Measurements from ENCODE around the gene ALB. TPM values are rescaled to one million over a fixed set of nuclear protein-coding genes. Genes with fewer than 3 reads are reported as not detected.

Gene ALB
- polyA plus RNA-seq, 1 donor from 2014 or later: not detected

DNA sequence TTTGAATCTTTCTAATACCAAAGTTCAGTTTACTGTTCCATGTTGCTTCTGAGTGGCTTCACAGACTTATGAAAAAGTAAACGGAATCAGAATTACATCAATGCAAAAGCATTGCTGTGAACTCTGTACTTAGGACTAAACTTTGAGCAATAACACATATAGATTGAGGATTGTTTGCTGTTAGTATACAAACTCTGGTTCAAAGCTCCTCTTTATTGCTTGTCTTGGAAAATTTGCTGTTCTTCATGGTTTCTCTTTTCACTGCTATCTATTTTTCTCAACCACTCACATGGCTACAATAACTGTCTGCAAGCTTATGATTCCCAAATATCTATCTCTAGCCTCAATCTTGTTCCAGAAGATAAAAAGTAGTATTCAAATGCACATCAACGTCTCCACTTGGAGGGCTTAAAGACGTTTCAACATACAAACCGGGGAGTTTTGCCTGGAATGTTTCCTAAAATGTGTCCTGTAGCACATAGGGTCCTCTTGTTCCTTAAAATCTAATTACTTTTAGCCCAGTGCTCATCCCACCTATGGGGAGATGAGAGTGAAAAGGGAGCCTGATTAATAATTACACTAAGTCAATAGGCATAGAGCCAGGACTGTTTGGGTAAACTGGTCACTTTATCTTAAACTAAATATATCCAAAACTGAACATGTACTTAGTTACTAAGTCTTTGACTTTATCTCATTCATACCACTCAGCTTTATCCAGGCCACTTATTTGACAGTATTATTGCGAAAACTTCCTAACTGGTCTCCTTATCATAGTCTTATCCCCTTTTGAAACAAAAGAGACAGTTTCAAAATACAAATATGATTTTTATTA is 28.3 kb downstream of the ALB start:
- Mint-ChIP-seq H3K27ac (no peak overlapping the region), H3K27me3 (no peaks in the 10 kb centered on the region), H3K9me3 (no peaks in the 10 kb centered on the region), H3K4me1 (no peaks in the 10 kb centered on the region), H3K4me3 (no peak overlapping the region), H3K36me3 (no peaks in the 10 kb centered on the region)

DNA sequence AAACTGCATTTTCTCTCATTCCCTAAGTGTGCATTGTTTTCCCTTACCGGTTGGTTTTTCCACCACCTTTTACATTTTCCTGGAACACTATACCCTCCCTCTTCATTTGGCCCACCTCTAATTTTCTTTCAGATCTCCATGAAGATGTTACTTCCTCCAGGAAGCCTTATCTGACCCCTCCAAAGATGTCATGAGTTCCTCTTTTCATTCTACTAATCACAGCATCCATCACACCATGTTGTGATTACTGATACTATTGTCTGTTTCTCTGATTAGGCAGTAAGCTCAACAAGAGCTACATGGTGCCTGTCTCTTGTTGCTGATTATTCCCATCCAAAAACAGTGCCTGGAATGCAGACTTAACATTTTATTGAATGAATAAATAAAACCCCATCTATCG is 29.1 kb downstream of the ALB start:
- H3K27ac Mint-ChIP-seq: no peak overlapping the region
- no peak overlapping the region for H3K4me3 Mint-ChIP-seq
- no peaks in the 10 kb centered on the region for H3K27me3 Mint-ChIP-seq
- no peaks in the 10 kb centered on the region for H3K36me3 Mint-ChIP-seq
- no peaks in the 10 kb centered on the region for H3K4me1 Mint-ChIP-seq
- no peaks in the 10 kb centered on the region for H3K9me3 Mint-ChIP-seq

DNA sequence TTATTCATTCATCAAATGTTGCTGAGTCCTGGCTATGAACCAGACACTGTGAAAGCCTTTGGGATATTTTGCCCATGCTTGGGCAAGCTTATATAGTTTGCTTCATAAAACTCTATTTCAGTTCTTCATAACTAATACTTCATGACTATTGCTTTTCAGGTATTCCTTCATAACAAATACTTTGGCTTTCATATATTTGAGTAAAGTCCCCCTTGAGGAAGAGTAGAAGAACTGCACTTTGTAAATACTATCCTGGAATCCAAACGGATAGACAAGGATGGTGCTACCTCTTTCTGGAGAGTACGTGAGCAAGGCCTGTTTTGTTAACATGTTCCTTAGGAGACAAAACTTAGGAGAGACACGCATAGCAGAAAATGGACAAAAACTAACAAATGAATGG is 30.2 kb downstream of the ALB start:
- Mint-ChIP-seq H3K27ac (no peak overlapping the region), H3K9me3 (no peaks in the 10 kb centered on the region), H3K27me3 (no peaks in the 10 kb centered on the region), H3K36me3 (no peaks in the 10 kb centered on the region), H3K4me3 (no peak overlapping the region), H3K4me1 (no peaks in the 10 kb centered on the region)

DNA sequence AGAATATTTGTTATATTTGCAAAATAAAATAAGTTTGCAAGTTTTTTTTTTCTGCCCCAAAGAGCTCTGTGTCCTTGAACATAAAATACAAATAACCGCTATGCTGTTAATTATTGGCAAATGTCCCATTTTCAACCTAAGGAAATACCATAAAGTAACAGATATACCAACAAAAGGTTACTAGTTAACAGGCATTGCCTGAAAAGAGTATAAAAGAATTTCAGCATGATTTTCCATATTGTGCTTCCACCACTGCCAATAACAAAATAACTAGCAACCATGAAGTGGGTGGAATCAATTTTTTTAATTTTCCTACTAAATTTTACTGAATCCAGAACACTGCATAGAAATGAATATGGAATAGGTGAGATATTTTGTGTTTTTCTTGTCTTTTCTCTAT is 31.9 kb downstream of the ALB start, which contains the start of gene AFP:
TSS of gene AFP (plus strand) at position 238 of the 400 bp plus-strand sequence. CDS start at position 280, 42 bp downstream.
- Mint-ChIP-seq H3K9me3 (peaks cover 0 to 2% (median 0%) of the 10 kb centered on the region in 3 donors), H3K36me3 (no peaks in the 10 kb centered on the region), H3K4me3 (no peak within 1 kb of the TSS), H3K27me3 (no peaks in the 10 kb centered on the region), H3K27ac (no peak within 1 kb of the TSS), H3K4me1 (no peaks in the 10 kb centered on the region)

DNA sequence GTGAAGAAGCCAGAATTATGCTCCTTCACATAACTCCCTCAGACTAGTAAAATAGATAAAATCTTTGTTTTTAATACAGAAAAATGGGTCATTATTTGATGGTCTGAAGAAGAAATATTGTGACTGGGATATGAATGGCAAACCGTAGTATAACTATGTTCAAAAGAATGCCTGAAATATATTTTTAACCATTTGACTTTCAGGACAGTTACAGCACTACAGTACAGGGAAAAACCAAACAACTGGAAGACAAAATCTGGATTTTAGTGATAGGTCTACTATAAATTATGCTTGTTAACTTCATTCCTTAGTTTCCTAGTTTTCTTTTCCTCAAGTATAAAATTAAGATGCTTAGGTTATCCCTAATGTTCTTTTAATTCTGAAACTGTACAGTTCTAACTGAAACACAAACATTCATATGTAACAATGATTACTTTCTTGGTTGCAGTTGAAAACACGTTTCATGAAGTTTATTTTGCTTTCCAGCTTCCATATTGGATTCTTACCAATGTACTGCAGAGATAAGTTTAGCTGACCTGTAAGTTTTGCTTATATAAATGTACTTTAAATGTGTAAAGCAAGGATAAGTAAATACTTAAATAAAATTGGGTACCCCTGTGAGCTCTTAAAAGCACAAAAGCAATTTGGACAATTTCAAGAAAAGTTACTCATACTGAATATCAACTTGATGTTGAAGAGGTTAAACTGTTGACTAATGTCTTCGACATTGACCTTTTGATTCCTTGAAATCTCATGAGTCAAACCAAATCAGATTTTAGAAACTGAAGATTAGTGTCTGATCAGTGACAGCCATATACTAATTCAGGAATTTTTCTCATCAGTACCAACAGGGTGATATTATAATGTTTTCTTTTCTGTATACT is 32.8 kb downstream of the ALB start:
- Mint-ChIP-seq H3K4me1 (no peaks in the 10 kb centered on the region), H3K9me3 (peaks cover 0 to 2% (median 2%) of the 10 kb centered on the region in 3 donors), H3K36me3 (no peaks in the 10 kb centered on the region), H3K4me3 (no peak overlapping the region), H3K27ac (no peak overlapping the region), H3K27me3 (peaks cover 3% of the 10 kb centered on the region)

DNA sequence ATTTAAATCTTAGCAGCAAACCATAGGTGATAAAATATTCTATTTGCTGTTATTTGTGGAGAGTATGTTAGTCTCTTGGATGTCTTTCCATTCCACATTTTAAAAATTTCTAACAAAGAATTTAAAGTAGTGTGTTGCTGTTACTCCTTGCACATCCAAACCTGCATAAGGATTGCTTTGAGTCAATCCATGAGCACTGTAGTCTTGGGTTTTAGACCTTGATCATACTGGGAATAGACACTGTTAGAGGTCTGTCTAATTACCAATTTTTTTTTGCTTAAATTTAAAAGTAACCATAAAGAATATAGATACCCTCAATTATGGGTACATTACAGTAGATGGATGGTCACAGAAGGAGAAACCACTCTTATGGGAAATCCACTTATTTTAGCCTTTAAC is 33.5 kb downstream of the ALB start:
- H3K36me3 Mint-ChIP-seq: peaks cover 1% of the 10 kb centered on the region
- peaks cover 0 to 2% (median 2%) of the 10 kb centered on the region in 3 donors for H3K9me3 Mint-ChIP-seq
- no peak overlapping the region for H3K27ac Mint-ChIP-seq
- peaks cover 3% of the 10 kb centered on the region for H3K27me3 Mint-ChIP-seq
- no peaks in the 10 kb centered on the region for H3K4me1 Mint-ChIP-seq
- no peak overlapping the region for H3K4me3 Mint-ChIP-seq

DNA sequence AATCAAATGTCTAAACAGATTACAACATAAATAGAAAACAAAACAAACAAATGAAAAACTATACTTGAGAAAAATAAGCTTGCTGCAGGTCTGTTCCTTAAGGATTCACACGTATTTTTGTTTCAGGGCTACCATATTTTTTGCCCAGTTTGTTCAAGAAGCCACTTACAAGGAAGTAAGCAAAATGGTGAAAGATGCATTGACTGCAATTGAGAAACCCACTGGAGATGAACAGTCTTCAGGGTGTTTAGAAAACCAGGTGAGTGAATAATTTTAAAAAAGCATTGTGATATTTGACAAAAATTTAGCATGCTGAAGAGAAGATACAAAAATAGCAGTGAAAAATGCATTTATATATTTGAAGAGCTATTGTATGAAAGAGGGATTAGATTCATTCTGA is 34.0 kb downstream of the ALB start:
- H3K36me3 Mint-ChIP-seq: peaks cover 1% of the 10 kb centered on the region
- H3K4me3 Mint-ChIP-seq: no peak overlapping the region
- H3K27ac Mint-ChIP-seq: no peak overlapping the region
- H3K4me1 Mint-ChIP-seq: no peaks in the 10 kb centered on the region
- peaks cover 3% of the 10 kb centered on the region for H3K27me3 Mint-ChIP-seq
- peaks cover 0 to 2% (median 2%) of the 10 kb centered on the region in 3 donors for H3K9me3 Mint-ChIP-seq

DNA sequence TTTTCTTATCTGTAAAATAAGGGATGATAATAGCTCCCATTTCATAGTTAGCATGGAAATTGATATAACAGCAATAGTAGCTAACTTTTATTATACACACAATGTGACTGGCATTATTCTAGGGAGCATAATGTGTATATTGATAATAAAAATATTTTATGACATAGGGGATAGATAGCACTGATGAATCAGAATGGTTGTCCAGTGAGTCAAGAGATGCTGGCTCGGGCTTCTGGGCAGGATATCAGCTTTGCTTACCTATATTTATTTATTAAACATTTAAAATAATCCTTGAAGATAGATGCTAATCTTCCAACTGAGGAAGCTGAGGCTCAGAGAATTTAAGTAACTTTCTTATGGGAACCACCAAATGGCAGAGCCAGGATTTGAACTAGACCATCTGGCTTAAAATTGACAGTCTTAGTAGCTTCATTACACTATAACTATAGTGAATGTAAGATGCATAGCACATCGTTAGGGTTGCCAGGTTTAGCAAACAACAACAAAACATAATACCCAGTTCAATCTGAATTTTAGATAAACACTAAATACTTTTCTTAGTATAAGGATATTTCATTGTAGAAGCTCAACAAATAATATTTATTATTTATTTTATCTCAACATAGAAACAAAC is 34.6 kb downstream of the ALB start:
- Mint-ChIP-seq H3K4me3 (no peak overlapping the region), H3K27me3 (peaks cover 3% of the 10 kb centered on the region), H3K4me1 (no peaks in the 10 kb centered on the region), H3K9me3 (peaks cover 0 to 2% (median 2%) of the 10 kb centered on the region in 3 donors), H3K36me3 (peaks cover 1% of the 10 kb centered on the region), H3K27ac (no peak overlapping the region)

DNA sequence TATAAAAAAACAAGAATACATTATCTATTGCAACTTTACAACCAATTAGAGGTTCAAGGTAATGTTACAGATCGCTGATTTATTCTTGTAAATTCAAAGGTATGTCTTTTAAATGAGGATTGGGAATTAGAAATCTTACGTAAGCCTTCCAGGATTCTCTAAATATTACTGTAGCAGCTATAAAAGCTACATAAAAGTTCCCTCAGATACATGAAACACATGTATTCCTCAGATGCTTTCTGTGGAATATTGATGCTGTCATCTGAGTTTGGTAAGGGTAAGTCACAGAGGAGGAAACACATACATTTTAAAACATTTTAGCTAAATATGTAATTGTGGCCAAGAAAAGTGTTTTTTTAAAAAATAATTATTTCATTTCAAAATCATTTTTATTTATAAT is 35.4 kb downstream of the ALB start:
- H3K9me3 Mint-ChIP-seq: peaks cover 0 to 2% (median 2%) of the 10 kb centered on the region in 3 donors
- peaks cover 3% of the 10 kb centered on the region for H3K27me3 Mint-ChIP-seq
- H3K4me1 Mint-ChIP-seq: no peaks in the 10 kb centered on the region
- peaks cover 1% of the 10 kb centered on the region for H3K36me3 Mint-ChIP-seq
- no peak overlapping the region for H3K4me3 Mint-ChIP-seq
- H3K27ac Mint-ChIP-seq: no peak overlapping the region

DNA sequence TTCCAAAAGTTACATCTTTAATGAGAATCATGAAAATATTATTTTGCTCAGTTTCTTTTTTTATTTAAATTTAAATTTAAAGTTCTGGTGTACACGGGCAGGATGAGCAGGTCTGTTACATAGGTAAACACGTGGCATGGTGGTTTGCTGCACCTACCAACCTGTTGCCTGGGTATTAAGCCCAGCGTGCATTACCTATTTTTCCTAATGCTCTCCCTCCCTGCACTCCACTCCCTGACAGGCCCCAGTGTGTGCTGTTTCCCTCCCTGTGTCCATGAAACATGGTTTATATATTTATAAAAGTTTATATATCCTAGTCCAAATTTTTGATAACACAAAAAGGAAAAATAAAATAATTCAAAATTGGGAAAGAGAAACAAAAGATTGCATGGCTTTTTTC is 35.9 kb downstream of the ALB start:
- Mint-ChIP-seq H3K27ac (no peak overlapping the region), H3K27me3 (peaks cover 3% of the 10 kb centered on the region), H3K4me3 (no peak overlapping the region), H3K9me3 (peaks cover 0 to 2% (median 2%) of the 10 kb centered on the region in 3 donors), H3K4me1 (no peaks in the 10 kb centered on the region), H3K36me3 (peaks cover 1% of the 10 kb centered on the region)

DNA sequence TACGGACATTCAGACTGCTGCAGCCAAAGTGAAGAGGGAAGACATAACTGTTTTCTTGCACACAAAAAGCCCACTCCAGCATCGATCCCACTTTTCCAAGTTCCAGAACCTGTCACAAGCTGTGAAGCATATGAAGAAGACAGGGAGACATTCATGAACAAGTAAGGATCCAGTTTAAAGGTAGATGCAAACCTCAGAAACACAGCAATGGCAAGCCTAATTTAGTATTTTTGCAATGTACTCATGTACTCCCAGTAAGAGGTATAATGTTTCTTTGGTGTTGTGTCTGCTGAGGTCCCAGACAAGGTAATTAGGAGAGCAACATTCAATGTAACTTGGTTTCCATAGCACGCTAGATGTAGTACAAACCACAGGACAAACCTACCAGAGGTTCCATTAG is 36.6 kb downstream of the ALB start:
- Mint-ChIP-seq H3K27me3 (peaks cover 3% of the 10 kb centered on the region), H3K4me3 (no peak overlapping the region), H3K36me3 (peaks cover 1% of the 10 kb centered on the region), H3K4me1 (no peaks in the 10 kb centered on the region), H3K27ac (no peak overlapping the region), H3K9me3 (peaks cover 0 to 2% (median 2%) of the 10 kb centered on the region in 3 donors)

DNA sequence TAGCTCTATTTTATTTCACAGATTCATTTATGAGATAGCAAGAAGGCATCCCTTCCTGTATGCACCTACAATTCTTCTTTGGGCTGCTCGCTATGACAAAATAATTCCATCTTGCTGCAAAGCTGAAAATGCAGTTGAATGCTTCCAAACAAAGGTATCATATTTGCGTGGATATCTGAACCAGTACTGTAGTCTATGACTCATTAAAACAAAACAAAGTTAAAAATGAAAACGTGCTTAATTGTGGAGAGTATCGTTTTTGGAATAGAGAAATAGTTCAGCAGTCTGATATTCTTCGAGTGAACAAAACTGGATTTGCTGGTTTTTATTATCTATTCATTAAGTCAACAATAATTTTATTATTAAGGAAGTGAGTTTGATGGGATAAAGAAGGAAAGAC is 38.2 kb downstream of the ALB start:
- H3K27me3 Mint-ChIP-seq: peaks cover 3% of the 10 kb centered on the region
- H3K9me3 Mint-ChIP-seq: peaks cover 0 to 2% (median 2%) of the 10 kb centered on the region in 3 donors
- no peaks in the 10 kb centered on the region for H3K4me1 Mint-ChIP-seq
- H3K27ac Mint-ChIP-seq: no peak overlapping the region
- no peak overlapping the region for H3K4me3 Mint-ChIP-seq
- H3K36me3 Mint-ChIP-seq: peaks cover 1% of the 10 kb centered on the region

DNA sequence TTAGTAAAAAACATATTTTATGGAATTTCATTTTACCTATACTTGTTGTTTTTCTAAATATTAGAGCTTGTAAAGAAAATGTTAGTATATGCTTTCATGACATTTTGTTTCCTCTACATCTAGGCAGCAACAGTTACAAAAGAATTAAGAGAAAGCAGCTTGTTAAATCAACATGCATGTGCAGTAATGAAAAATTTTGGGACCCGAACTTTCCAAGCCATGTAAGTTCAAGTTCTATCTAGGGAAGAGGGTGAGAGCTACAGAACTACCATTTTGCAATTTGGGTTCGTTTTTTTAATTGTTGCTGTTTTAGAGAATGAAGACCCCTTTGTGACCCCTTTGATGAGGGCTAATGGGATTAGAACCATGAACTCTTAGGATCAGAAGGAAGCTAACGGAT is 39.1 kb downstream of the ALB start:
- Mint-ChIP-seq H3K4me3 (no peak overlapping the region), H3K27me3 (peaks cover 3% of the 10 kb centered on the region), H3K27ac (no peak overlapping the region), H3K4me1 (no peaks in the 10 kb centered on the region), H3K36me3 (peaks cover 1% of the 10 kb centered on the region), H3K9me3 (peaks cover 0 to 2% (median 2%) of the 10 kb centered on the region in 3 donors)

DNA sequence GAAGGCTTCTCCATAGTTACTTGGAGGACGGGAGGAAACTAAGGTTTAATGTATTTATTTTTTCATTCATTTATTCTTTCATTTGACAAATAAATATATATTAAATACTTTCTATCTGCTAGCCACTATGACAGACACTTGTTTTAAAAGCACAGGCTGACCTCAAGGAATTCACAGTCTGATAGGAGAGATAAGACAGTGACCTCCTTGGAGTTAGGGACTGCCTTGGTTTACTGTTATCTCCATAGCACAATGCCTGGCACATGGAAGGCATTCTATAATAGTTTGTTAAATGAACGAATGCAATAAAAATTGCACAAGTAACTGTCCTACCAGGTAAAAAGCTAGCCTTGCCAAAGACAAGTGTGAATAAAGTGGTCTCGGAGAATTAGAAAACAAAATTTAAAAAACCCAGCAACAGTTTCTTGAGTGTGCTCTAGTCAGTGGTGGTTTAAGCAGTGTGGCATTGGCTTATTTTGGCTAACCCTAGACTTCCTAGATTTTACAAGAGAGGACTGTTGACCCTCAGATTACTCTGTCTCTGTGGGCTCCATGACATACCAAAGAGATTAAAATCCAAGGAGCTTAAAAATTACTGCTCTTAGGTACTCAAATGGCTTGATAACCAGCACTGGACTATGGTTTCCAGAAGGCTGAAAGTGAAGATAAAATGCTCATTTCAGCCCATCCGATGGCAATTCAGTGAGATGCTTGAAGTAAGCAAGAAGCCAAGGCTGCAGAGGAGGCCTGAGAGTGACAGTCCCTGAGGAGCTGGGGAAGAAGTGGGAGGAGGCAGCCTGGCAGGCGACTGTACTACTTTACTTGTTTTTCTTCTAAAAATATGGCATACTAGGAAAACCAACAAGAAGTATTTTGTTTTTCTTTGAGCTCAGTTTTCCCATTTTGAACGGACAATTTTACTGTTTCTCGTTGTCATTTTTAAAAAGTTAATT is 41.6 kb downstream of the ALB start:
- peaks cover 0 to 2% (median 2%) of the 10 kb centered on the region in 3 donors for H3K9me3 Mint-ChIP-seq
- peaks cover 1% of the 10 kb centered on the region for H3K36me3 Mint-ChIP-seq
- no peak overlapping the region for H3K27ac Mint-ChIP-seq
- H3K27me3 Mint-ChIP-seq: peaks cover 7% of the 10 kb centered on the region
- H3K4me3 Mint-ChIP-seq: no peak overlapping the region
- no peaks in the 10 kb centered on the region for H3K4me1 Mint-ChIP-seq
